ENCODE measurements around the gene TEX48.

TEX48 gene

GRCh38 chr9:114682846-114683245 is 854 bp upstream of the TEX48 start:
- no peak for TF ChIP-seq CTCF (IDR thresholded peaks at IDR 0.05; ENCODE audit: low read depth, low read length, missing control alignments)
- H3K4me3 ChIP-seq (replicated peaks; ENCODE audit: low read depth, low read length) = no peak overlapping the region
- no peak for DNase-seq (ENCODE audit: extremely low read depth, low read depth)

GRCh38 chr9:114680259-114681001 is 1.6 kb downstream of the TEX48 start:
- no peak overlapping the region for H3K4me3 ChIP-seq (replicated peaks; ENCODE audit: low read depth, low read length)
- no peak for TF ChIP-seq CTCF (IDR thresholded peaks at IDR 0.05; ENCODE audit: low read depth, low read length, missing control alignments)
- no peak for DNase-seq (ENCODE audit: extremely low read depth, low read depth)

- no peak overlapping the region for H3K4me3 ChIP-seq (replicated peaks; ENCODE audit: low read depth, low read length)
- TF ChIP-seq CTCF (IDR thresholded peaks at IDR 0.05; ENCODE audit: low read depth, low read length, missing control alignments) = no peak
- DNase-seq (ENCODE audit: extremely low read depth, low read depth) = no peak
These were observed 3.2 kb downstream of the TEX48 start for GRCh38 chr9:114678795-114679194.

GRCh38 chr9:114678130-114678529 is 3.9 kb downstream of the TEX48 start:
- no peak for DNase-seq (ENCODE audit: extremely low read depth, low read depth)
- no peak for TF ChIP-seq CTCF (IDR thresholded peaks at IDR 0.05; ENCODE audit: low read depth, low read length, missing control alignments)
- no peak overlapping the region for H3K4me3 ChIP-seq (replicated peaks; ENCODE audit: low read depth, low read length)

- DNase-seq (ENCODE audit: extremely low read depth, low read depth) = peak; percentile 99
- no peak overlapping the region for H3K4me3 ChIP-seq (replicated peaks; ENCODE audit: low read depth, low read length)
- no peak for TF ChIP-seq CTCF (IDR thresholded peaks at IDR 0.05; ENCODE audit: low read depth, low read length, missing control alignments)
These were observed 4.6 kb downstream of the TEX48 start for GRCh38 chr9:114677418-114677817.

- DNase-seq (ENCODE audit: extremely low read depth, low read depth) = no peak
- no peak overlapping the region for H3K4me3 ChIP-seq (replicated peaks; ENCODE audit: low read depth, low read length)
- no peak for TF ChIP-seq CTCF (IDR thresholded peaks at IDR 0.05; ENCODE audit: low read depth, low read length, missing control alignments)
These were observed 5.1 kb downstream of the TEX48 start for GRCh38 chr9:114676901-114677300.
